Measurements from ENCODE around the gene RIMS4. TPM values are rescaled to one million over a fixed set of nuclear protein-coding genes. Genes with fewer than 3 reads are reported as not detected.

RIMS4 gene
- total RNA-seq, 1 donor from 2014 or later, result 6.1 TPM

DNA sequence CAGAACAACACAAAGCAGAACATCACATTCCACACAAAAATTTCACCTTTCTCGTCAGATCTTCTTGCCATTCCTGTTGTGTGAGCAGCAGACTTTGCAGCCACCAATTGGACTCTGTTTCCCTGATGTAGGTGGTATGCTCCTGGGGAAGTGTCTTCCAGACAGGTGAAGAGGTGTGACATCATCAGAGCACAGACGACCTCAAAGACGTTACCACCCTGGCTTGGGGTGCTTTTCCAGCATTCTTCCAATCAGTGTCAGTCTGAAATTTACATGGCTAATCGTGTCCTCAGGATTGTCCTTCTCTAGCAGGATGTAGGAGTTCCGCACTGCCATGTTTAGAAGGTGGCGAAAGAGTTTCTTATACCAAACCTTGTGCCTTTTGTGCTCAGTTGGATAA is 31.6 kb upstream of the RIMS4 start:
- H3K36me3 Mint-ChIP-seq (ENCODE audit: low read depth), result no peaks in the 10 kb centered on the region
- peaks cover 23% of the 10 kb centered on the region for H3K27me3 Mint-ChIP-seq (ENCODE audit: low read depth)
- no peak for DNase-seq (ENCODE audit: low read depth, low spot score)
- H3K9me3 Mint-ChIP-seq, result no peaks in the 10 kb centered on the region
- no peaks in the 10 kb centered on the region for H3K4me1 Mint-ChIP-seq
- no peak overlapping the region for H3K27ac Mint-ChIP-seq (ENCODE audit: unreplicated experiment)
- no peak overlapping the region for H3K4me3 Mint-ChIP-seq
- TF ChIP-seq, protein P1, sequence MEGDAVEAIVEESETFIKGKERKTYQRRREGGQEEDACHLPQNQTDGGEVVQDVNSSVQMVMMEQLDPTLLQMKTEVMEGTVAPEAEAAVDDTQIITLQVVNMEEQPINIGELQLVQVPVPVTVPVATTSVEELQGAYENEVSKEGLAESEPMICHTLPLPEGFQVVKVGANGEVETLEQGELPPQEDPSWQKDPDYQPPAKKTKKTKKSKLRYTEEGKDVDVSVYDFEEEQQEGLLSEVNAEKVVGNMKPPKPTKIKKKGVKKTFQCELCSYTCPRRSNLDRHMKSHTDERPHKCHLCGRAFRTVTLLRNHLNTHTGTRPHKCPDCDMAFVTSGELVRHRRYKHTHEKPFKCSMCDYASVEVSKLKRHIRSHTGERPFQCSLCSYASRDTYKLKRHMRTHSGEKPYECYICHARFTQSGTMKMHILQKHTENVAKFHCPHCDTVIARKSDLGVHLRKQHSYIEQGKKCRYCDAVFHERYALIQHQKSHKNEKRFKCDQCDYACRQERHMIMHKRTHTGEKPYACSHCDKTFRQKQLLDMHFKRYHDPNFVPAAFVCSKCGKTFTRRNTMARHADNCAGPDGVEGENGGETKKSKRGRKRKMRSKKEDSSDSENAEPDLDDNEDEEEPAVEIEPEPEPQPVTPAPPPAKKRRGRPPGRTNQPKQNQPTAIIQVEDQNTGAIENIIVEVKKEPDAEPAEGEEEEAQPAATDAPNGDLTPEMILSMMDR (conservative IDR thresholded peaks at IDR 0.05), result no peak

DNA sequence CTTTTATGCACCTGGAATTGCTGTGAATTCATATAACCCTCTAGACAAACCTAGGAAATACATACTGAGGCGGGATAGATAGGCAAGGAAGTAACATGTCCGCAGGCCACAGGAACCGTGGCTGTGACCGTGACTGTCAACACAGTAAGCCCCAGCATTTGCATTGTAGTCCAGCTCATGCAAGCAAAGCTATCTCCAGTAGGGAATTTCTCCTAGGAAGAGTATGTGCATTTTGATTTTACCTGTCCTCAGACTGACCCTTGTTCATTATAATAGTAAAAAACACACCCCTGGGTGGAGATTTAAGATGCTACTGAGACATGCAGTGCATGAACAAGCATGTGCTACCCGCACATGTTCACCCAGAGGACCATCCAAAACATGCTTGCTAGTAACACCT is 30.5 kb upstream of the RIMS4 start:
- TF ChIP-seq, protein P1 (conservative IDR thresholded peaks at IDR 0.05), result no peak
- no peaks in the 10 kb centered on the region for H3K36me3 Mint-ChIP-seq (ENCODE audit: low read depth)
- no peaks in the 10 kb centered on the region for H3K4me1 Mint-ChIP-seq
- H3K9me3 Mint-ChIP-seq, result no peaks in the 10 kb centered on the region
- peaks cover 23% of the 10 kb centered on the region for H3K27me3 Mint-ChIP-seq (ENCODE audit: low read depth)
- H3K4me3 Mint-ChIP-seq, result no peak overlapping the region
- no peak overlapping the region for H3K27ac Mint-ChIP-seq (ENCODE audit: unreplicated experiment)
- DNase-seq (ENCODE audit: low read depth, low spot score), result no peak

DNA sequence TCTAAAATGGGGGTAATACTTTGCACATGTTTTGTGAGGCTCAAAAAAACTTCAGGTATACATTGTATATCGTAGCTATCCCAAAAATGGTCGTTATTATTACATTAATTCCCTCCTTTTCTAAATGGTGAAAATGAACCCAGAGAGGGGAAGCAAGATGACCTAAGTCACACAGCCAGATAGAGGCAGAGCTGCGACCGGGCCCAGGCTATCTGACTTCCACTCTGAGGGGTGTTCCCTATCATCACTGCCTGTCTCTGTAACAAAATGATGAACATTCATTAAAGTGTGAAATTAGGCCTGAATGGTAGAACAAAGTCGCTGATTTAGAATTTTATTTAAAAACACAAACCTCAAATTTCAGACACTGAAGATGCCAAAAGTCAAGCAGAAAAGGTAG is 29.1 kb upstream of the RIMS4 start:
- no peaks in the 10 kb centered on the region for H3K9me3 Mint-ChIP-seq

DNA sequence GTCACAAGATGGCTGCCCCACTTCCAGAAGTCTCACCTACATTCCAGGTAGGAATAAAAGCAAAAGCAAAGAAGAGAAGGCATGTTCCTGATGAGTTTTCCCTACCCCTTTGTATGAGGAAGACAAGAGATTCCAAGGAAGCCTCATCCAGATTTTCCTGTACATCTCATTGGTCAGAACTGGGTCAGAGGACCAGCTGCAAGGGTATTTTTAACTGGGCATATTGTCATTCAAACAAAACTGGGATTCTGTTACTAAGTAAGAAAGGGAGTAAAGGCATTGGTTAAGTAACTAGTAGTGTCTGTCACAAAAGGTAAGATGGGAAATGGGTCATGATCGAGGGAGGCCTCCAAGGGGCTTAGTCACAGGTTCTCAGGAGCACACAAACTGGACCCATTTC is 28.2 kb upstream of the RIMS4 start:
- no peak overlapping the region for H3K27ac Mint-ChIP-seq (ENCODE audit: unreplicated experiment)
- no peaks in the 10 kb centered on the region for H3K4me1 Mint-ChIP-seq
- H3K4me3 Mint-ChIP-seq, result no peak overlapping the region
- no peaks in the 10 kb centered on the region for H3K36me3 Mint-ChIP-seq (ENCODE audit: low read depth)
- no peaks in the 10 kb centered on the region for H3K9me3 Mint-ChIP-seq
- no peak for DNase-seq (ENCODE audit: low read depth, low spot score)
- TF ChIP-seq, protein P1 (conservative IDR thresholded peaks at IDR 0.05), result no peak
- peaks cover 19% of the 10 kb centered on the region for H3K27me3 Mint-ChIP-seq (ENCODE audit: low read depth)

More for the DNA sequence above, 29.1 kb upstream of the RIMS4 start:
- H3K36me3 Mint-ChIP-seq (ENCODE audit: low read depth), result no peaks in the 10 kb centered on the region
- no peak for DNase-seq (ENCODE audit: low read depth, low spot score)
- TF ChIP-seq, protein P1 (conservative IDR thresholded peaks at IDR 0.05), result no peak
- H3K4me3 Mint-ChIP-seq, result no peak overlapping the region
- peaks cover 19% of the 10 kb centered on the region for H3K27me3 Mint-ChIP-seq (ENCODE audit: low read depth)
- no peak overlapping the region for H3K27ac Mint-ChIP-seq (ENCODE audit: unreplicated experiment)
- no peaks in the 10 kb centered on the region for H3K4me1 Mint-ChIP-seq

DNA sequence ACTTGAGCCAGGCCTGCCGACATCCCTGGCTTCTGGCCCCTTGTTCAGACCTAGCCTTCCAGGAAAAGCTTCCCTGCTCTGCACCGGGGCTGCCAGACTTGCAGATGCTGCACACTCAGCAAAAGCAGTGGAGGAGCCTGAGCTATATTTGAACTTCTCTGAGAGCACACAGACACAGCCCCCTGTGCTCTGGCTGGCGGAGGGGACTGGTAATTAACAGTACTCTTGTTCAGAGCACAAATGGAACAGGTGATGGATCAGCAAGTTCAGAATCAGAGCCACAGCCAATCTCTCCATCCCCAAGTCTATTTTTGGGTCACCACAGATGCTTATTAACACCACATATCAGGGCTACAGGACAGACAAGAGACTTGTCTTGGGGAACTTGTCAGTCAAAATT is 27.6 kb upstream of the RIMS4 start:
- TF ChIP-seq, protein P1 (conservative IDR thresholded peaks at IDR 0.05), result no peak
- Mint-ChIP-seq H3K4me1 (peaks cover under 1% of the 10 kb centered on the region), H3K27ac (ENCODE audit: unreplicated experiment) (no peak overlapping the region), H3K4me3 (no peak overlapping the region), H3K27me3 (ENCODE audit: low read depth) (peaks cover 16% of the 10 kb centered on the region), H3K36me3 (ENCODE audit: low read depth) (no peaks in the 10 kb centered on the region), H3K9me3 (no peaks in the 10 kb centered on the region)
- no peak for DNase-seq (ENCODE audit: low read depth, low spot score)

All from neural crest cell (in vitro differentiated cells).